Activated CD8-positive, alpha-beta T cell treated with anti-CD3 and anti-CD28 coated beads for 36 hours (primary cell): ENCODE results near the gene ZBTB7B. TPM values are rescaled to one million over a fixed set of nuclear protein-coding genes. Genes with fewer than 3 reads are reported as not detected.

Experiments
- ATAC-seq: fragments of 200-7000 bp; cut with Tn5 transposase; one replicate; pipeline ENCODE4 v1.10.0; 2021; ENCODE audit warnings: mild to moderate bottlenecking, moderate library complexity
- CTCF ChIA-PET: fragments of 350-600 bp; sonication (Branson Sonifier 250); formaldehyde crosslinking; loops from one replicate; lab custom pipeline; 2021; ENCODE audit warnings: antibody characterized with exemption; lab: Charles Lee
- POLR2A ChIA-PET: fragments of 350-600 bp; sonication (Branson Sonifier 250); formaldehyde crosslinking; loops from one replicate; lab custom pipeline; 2021; ENCODE audit warnings: antibody characterized with exemption; lab: Charles Lee
- DNase-seq: peaks from one replicate; pipeline ENCODE4 v3.0.0-alpha.2; 2020
- H3K27ac Mint-ChIP-seq: one replicate; pipeline ENCODE4 v1.8.0; 2021; ENCODE audit warnings: mild to moderate bottlenecking, mixed read lengths
- H3K27me3 Mint-ChIP-seq: one replicate; pipeline ENCODE4 v1.8.0; 2021; ENCODE audit warnings: mixed read lengths
- H3K36me3 Mint-ChIP-seq: one replicate; pipeline ENCODE4 v1.8.0; 2021; ENCODE audit warnings: low read depth, mixed read lengths
- H3K4me1 Mint-ChIP-seq: one replicate; pipeline ENCODE4 v1.8.0; 2021; ENCODE audit warnings: low read depth, mixed read lengths
- H3K4me3 Mint-ChIP-seq: one replicate; pipeline ENCODE4 v1.8.0; 2021; ENCODE audit warnings: mild to moderate bottlenecking, moderate library complexity, mixed read lengths
- H3K9me3 Mint-ChIP-seq: one replicate; pipeline ENCODE4 v1.8.0; 2021; ENCODE audit warnings: mixed read lengths
- intact Hi-C: fragments of 100-400 bp; cut with micrococcal nuclease; formaldehyde crosslinking; loops from one replicate; pipeline ENCODE4 v1.10.0; 2022
- total RNA-seq, 2 experiments: library from RNA; stranded (reverse); gene quantifications; one replicate each; pipeline ENCODE4 v1.2.3, GENCODE V29; 2021
- TF ChIP-seq, protein P1 (sequence below): fragments of 200-600 bp; IDR thresholded peaks from one replicate; pipeline ENCODE4 v1.8.0; 2022; ENCODE audit warnings: antibody characterized with exemption, mild to moderate bottlenecking

Gene ZBTB7B
- total RNA-seq, 2 experiments from 2014 or later: 26.3 to 26.5 TPM

- ATAC-seq: no peak
- H3K4me1 Mint-ChIP-seq: peaks cover 20% of the 10 kb centered on the region
- no peaks in the 10 kb centered on the region for H3K9me3 Mint-ChIP-seq
- H3K27me3 Mint-ChIP-seq: no peaks in the 10 kb centered on the region
- intact Hi-C loops: loop anchor here (5.0 kb wide), 1 partner anchor 34 kb away; no protein-coding TSS in a partner anchor
- H3K36me3 Mint-ChIP-seq: peaks cover 20% of the 10 kb centered on the region
- H3K4me3 Mint-ChIP-seq: peak overlapping the region; percentile 88
- CTCF ChIA-PET: interaction anchor here (1.0 to 23.5 kb wide), 8 partner anchors 5 to 494 kb away, joined by 3 to 278 read pairs (median 5); partner anchors contain the start of genes ADAM15, EFNA4 and PBXIP1
- no peak for DNase-seq
- TF ChIP-seq, protein P1, sequence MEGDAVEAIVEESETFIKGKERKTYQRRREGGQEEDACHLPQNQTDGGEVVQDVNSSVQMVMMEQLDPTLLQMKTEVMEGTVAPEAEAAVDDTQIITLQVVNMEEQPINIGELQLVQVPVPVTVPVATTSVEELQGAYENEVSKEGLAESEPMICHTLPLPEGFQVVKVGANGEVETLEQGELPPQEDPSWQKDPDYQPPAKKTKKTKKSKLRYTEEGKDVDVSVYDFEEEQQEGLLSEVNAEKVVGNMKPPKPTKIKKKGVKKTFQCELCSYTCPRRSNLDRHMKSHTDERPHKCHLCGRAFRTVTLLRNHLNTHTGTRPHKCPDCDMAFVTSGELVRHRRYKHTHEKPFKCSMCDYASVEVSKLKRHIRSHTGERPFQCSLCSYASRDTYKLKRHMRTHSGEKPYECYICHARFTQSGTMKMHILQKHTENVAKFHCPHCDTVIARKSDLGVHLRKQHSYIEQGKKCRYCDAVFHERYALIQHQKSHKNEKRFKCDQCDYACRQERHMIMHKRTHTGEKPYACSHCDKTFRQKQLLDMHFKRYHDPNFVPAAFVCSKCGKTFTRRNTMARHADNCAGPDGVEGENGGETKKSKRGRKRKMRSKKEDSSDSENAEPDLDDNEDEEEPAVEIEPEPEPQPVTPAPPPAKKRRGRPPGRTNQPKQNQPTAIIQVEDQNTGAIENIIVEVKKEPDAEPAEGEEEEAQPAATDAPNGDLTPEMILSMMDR: no peak
- POLR2A ChIA-PET: interaction anchor here (1.0 to 2.2 kb wide), 4 partner anchors 9 to 79 kb away, joined by 4 to 7 read pairs (median 5); partner anchors contain the start of gene CKS1B
- H3K27ac Mint-ChIP-seq: no peak overlapping the region
Measured at GRCh38 chr1:155053531-155054105, 51.0 kb downstream of the ZBTB7B start.

DNA sequence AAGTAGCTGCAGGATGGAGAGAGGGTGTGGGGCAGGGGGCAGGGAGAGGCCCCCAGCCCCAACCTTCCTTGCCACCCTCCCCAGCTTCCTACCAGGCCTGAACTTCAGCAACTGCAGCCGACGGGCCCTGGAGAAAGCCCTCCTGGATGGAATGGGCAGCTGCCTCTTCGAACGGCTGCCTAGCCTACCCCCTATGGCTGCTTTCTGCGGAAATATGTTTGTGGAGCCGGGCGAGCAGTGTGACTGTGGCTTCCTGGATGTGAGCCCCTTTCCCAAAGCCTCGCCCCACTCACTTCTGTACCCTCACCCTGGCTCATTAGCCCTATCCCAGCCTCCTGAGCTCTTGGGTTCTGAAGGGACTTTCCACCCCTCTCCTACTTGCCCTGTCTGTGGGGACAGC is 54.5 kb downstream of the ZBTB7B start:
- no peak overlapping the region for H3K27ac Mint-ChIP-seq
- no peak overlapping the region for H3K4me3 Mint-ChIP-seq
- H3K27me3 Mint-ChIP-seq: no peaks in the 10 kb centered on the region
- H3K4me1 Mint-ChIP-seq: peaks cover 20% of the 10 kb centered on the region
- DNase-seq: no peak
- ChIA-PET POLR2A (interaction anchor here (0.9 kb wide), 1 partner anchor 13 kb away, joined by 3 read pairs; no protein-coding TSS in a partner anchor), CTCF (interaction anchor here (0.8 to 23.5 kb wide), 10 partner anchors 10 to 137 kb away, joined by 3 to 278 read pairs (median 3); partner anchors contain the start of genes ADAM15, EFNA3 and PBXIP1)
- ATAC-seq: no peak
- peaks cover 28% of the 10 kb centered on the region for H3K36me3 Mint-ChIP-seq
- no peaks in the 10 kb centered on the region for H3K9me3 Mint-ChIP-seq
- intact Hi-C loops: no loop called here
- TF ChIP-seq, protein P1: no peak

DNA sequence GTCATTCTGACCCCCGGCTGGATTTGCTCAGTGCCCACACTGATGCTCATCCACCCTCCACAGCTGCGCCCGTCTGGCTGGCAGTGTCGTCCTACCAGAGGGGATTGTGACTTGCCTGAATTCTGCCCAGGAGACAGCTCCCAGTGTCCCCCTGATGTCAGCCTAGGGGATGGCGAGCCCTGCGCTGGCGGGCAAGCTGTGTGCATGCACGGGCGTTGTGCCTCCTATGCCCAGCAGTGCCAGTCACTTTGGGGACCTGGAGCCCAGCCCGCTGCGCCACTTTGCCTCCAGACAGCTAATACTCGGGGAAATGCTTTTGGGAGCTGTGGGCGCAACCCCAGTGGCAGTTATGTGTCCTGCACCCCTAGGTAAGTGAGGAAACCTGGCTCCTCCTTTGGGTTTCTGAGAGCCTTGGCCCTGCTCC is 55.2 kb downstream of the ZBTB7B start:
- ChIA-PET POLR2A (no interaction called here), CTCF (interaction anchor here (0.9 to 23.5 kb wide), 9 partner anchors 9 to 136 kb away, joined by 3 to 278 read pairs (median 3); partner anchors contain the start of genes ADAM15, EFNA3 and PBXIP1)
- Mint-ChIP-seq H3K4me1 (peaks cover 19% of the 10 kb centered on the region), H3K27ac (no peak overlapping the region), H3K4me3 (no peak overlapping the region), H3K36me3 (peaks cover 31% of the 10 kb centered on the region), H3K27me3 (no peaks in the 10 kb centered on the region), H3K9me3 (no peaks in the 10 kb centered on the region)
- TF ChIP-seq, protein P1: no peak
- intact Hi-C loops: no loop called here
- no peak for ATAC-seq
- DNase-seq: no peak

GRCh38 chr1:155060736-155061135 is 58.1 kb downstream of the ZBTB7B start:
- CTCF ChIA-PET: interaction anchor here (0.6 to 23.5 kb wide), 17 partner anchors 14 to 514 kb away, joined by 3 to 278 read pairs (median 5); partner anchors contain the start of genes ADAM15, EFNA3, KRTCAP2 and LENEP
- H3K4me3 Mint-ChIP-seq: no peak overlapping the region
- H3K9me3 Mint-ChIP-seq: no peaks in the 10 kb centered on the region
- no peaks in the 10 kb centered on the region for H3K27me3 Mint-ChIP-seq
- no peak overlapping the region for H3K27ac Mint-ChIP-seq
- DNase-seq (no peak), ATAC-seq (no peak)
- POLR2A ChIA-PET: interaction anchor here (0.9 to 1.9 kb wide), 4 partner anchors 11 to 190 kb away, joined by 3 to 12 read pairs (median 4); no protein-coding TSS in a partner anchor
- peaks cover 23% of the 10 kb centered on the region for H3K36me3 Mint-ChIP-seq
- TF ChIP-seq, protein P1: no peak
- peaks cover 32% of the 10 kb centered on the region for H3K4me1 Mint-ChIP-seq
- intact Hi-C loops: loop anchor here (5.0 kb wide), 1 partner anchor 88 kb away; the partner anchor contains the start of genes CKS1B and SHC1
